Natural killer cell (primary cell): ENCODE data around the gene UBE4A. TPM values are rescaled to one million over a fixed set of nuclear protein-coding genes. Genes with fewer than 3 reads are reported as not detected.

Source experiments
- ATAC-seq, 3 donors: fragments of 150-1000 bp in 2 of 3; fragments of 200-7000 bp in 1 of 3; cut with Tn5 transposase; 1 replicate in 1 of 3; 2 replicates in 2 of 3; pipeline ENCODE4 v1.10.0; 2021; ENCODE audit warnings: mild to moderate bottlenecking in 2 of 3, moderate library complexity in 2 of 3
- DNase-seq, 2 donors: peaks; one replicate each; pipeline versions ENCODE4 v3.0.0 to v3.0.0-alpha.2; 2013 to 2021; ENCODE audit warnings: mixed read lengths in 1 of 2
- H3K27ac ChIP-seq: one replicate; pipeline ENCODE4 v1.5.1; 2013; ENCODE audit warnings: mild to moderate bottlenecking, low read length
- H3K27me3 ChIP-seq: one replicate; pipeline ENCODE4 v1.6.1; 2013; ENCODE audit warnings: low read length; ENCODE audit not compliant: control insufficient read depth, insufficient read depth
- H3K36me3 ChIP-seq: one replicate; pipeline ENCODE4 v1.6.1; 2013; ENCODE audit warnings: low read length; ENCODE audit not compliant: control insufficient read depth, insufficient read depth
- H3K4me1 ChIP-seq: one replicate; pipeline ENCODE4 v1.6.1; 2013; ENCODE audit warnings: low read length; ENCODE audit not compliant: control insufficient read depth, insufficient read depth
- H3K4me3 ChIP-seq: one replicate; pipeline ENCODE4 v1.5.1; 2013; ENCODE audit warnings: low read length
- H3K9me3 ChIP-seq: one replicate; pipeline ENCODE4 v1.6.1; 2013; ENCODE audit warnings: low read length; ENCODE audit not compliant: control insufficient read depth, insufficient read depth
- H3K27ac Mint-ChIP-seq, 2 donors: one replicate each; pipeline ENCODE4 v1.8.0; 2022; ENCODE audit warnings: mild to moderate bottlenecking in 2 of 2, mixed read lengths in 2 of 2, moderate library complexity in 1 of 2
- H3K27me3 Mint-ChIP-seq, 2 donors: one replicate each; pipeline ENCODE4 v1.8.0; 2022; ENCODE audit warnings: low read depth in 2 of 2, mixed read lengths in 2 of 2
- H3K36me3 Mint-ChIP-seq: one replicate; pipeline ENCODE4 v1.8.0; 2022; ENCODE audit warnings: mixed read lengths
- H3K4me1 Mint-ChIP-seq, 2 donors: one replicate each; pipeline ENCODE4 v1.8.0; 2022; ENCODE audit warnings: mixed read lengths in 2 of 2
- H3K4me3 Mint-ChIP-seq: one replicate; pipeline ENCODE4 v1.8.0; 2022; ENCODE audit warnings: mild to moderate bottlenecking, moderate library complexity, mixed read lengths
- H3K9me3 Mint-ChIP-seq, 2 donors: one replicate each; pipeline ENCODE4 v1.8.0; 2022; ENCODE audit warnings: mixed read lengths in 2 of 2
- CTCF ChIP-seq: fragments of 200-600 bp; IDR thresholded peaks from one replicate; pipeline ENCODE4 v1.8.0; 2022; ENCODE audit warnings: antibody characterized with exemption
- WGBS: methylation state at CpG from one replicate; pipeline ENCODE4 v1.1.7; 2013; ENCODE audit warnings: missing lambda C conversion rate; ENCODE audit not compliant: insufficient coverage; 5-methylcytosine and 5-hydroxymethylcytosine counted together
- intact Hi-C: fragments of 100-400 bp; cut with micrococcal nuclease; formaldehyde crosslinking; loops from one replicate; pipeline ENCODE4 v1.14.2; 2022
- total RNA-seq, 4 donors: library from RNA; stranded (reverse); fragments of 120-200 nt in 1 of 4; gene quantifications; one replicate each; pipeline versions ENCODE4 v1.2.3 to v1.2.4, GENCODE V29; 2013 to 2022

UBE4A gene
- total RNA-seq, 3 donors from 2014 or later (not counting 1 experiment from before 2014, with no cell fraction given): 35.1 to 43.9 (median 37.0) TPM

DNA sequence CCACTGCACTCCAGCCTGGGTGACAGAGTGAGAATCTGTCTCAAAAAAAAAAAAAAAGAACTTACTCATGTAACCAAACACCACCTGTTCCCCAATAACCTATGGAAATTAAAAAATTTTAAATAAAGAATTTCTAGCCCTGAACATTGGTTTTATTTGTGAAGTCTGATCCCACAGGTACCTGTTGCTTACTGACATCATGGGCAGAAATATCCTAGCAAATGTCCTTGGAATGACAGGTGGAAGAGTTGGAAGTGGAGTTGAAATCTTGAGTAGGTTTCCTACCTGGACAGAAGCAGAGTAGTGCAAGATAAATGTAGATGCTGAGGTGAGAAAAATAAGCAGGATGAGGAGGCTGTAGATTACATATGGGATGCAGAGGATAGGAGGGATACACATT, 34.1 kb upstream of the UBE4A start:
- DNase-seq: no peak
- peaks cover 8 to 17% of the 10 kb centered on the region in 2 donors for H3K4me1 Mint-ChIP-seq
- Histone ChIP-seq H3K4me3 (no peak overlapping the region), H3K9me3 (no peaks in the 10 kb centered on the region), H3K4me1 (peaks cover 21% of the 10 kb centered on the region), H3K27me3 (no peaks in the 10 kb centered on the region), H3K27ac (no peak overlapping the region), H3K36me3 (no peaks in the 10 kb centered on the region)
- H3K27ac Mint-ChIP-seq: no peak overlapping the region
- no peak overlapping the region for H3K4me3 Mint-ChIP-seq
- no peak for ATAC-seq
- intact Hi-C loops: no loop called here
- H3K36me3 Mint-ChIP-seq: no peaks in the 10 kb centered on the region
- H3K27me3 Mint-ChIP-seq: no peaks in the 10 kb centered on the region
- TF ChIP-seq CTCF: no peak
- peaks cover 0 to 3% of the 10 kb centered on the region in 2 donors for H3K9me3 Mint-ChIP-seq

- TF ChIP-seq CTCF: no peak
- Histone ChIP-seq H3K9me3 (no peaks in the 10 kb centered on the region), H3K27me3 (no peaks in the 10 kb centered on the region), H3K4me3 (no peak overlapping the region), H3K27ac (no peak overlapping the region), H3K36me3 (no peaks in the 10 kb centered on the region), H3K4me1 (no peaks in the 10 kb centered on the region)
- H3K4me1 Mint-ChIP-seq: no peaks in the 10 kb centered on the region
- ATAC-seq (no peak), DNase-seq (no peak)
- H3K36me3 Mint-ChIP-seq: no peaks in the 10 kb centered on the region
- no peaks in the 10 kb centered on the region for H3K9me3 Mint-ChIP-seq
- no peak overlapping the region for H3K4me3 Mint-ChIP-seq
- no peak overlapping the region for H3K27ac Mint-ChIP-seq
- intact Hi-C loops: no loop called here
- H3K27me3 Mint-ChIP-seq: no peaks in the 10 kb centered on the region
Observed at GRCh38 chr11:118328745-118329144, 30.7 kb upstream of the UBE4A start.

DNA sequence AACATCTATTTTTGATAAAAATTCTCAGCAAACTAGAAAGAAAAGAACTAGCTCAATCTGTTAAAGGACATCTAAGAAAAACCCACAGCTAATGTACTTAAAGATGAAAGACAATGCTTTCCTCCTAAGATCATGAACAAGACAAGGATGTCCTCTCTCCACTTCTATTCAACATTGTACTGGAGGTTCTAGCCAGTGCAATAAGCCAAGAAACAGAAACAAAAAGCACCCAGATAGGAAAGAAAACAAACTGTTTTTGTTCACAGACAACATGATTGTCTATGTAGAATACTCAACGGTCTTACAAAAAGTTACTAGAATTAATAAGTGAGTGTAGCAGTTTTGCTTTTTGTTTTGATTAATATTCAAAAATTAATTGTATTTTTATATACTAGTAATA, 24.7 kb upstream of the UBE4A start:
- intact Hi-C loops: no loop called here
- WGBS: no CpG with 5 or more reads among the region's 1 CpG
- H3K36me3 Mint-ChIP-seq: no peaks in the 10 kb centered on the region
- H3K4me1 ChIP-seq: peaks cover 34% of the 10 kb centered on the region
- H3K4me1 Mint-ChIP-seq: peaks cover 32% of the 10 kb centered on the region in 2 donors
- H3K4me3 ChIP-seq: no peak overlapping the region
- H3K36me3 ChIP-seq: no peaks in the 10 kb centered on the region
- H3K9me3 Mint-ChIP-seq: no peaks in the 10 kb centered on the region
- H3K27me3 Mint-ChIP-seq: no peaks in the 10 kb centered on the region
- H3K27ac ChIP-seq: peak overlapping the region; percentile 52
- peak overlapping the region; percentile 49 for H3K4me3 Mint-ChIP-seq
- no peaks in the 10 kb centered on the region for H3K27me3 ChIP-seq
- DNase-seq (peak in 1 of 2 donors; percentile 61), ATAC-seq (peak in 2 of 3 donors; percentile 25 to 51)
- H3K9me3 ChIP-seq: no peaks in the 10 kb centered on the region
- TF ChIP-seq CTCF: no peak
- peak overlapping the region in 1 of 2 donors; percentile 65 for H3K27ac Mint-ChIP-seq

- no peaks in the 10 kb centered on the region for H3K36me3 Mint-ChIP-seq
- Histone ChIP-seq H3K4me1 (peaks cover 41% of the 10 kb centered on the region), H3K4me3 (no peak overlapping the region), H3K27ac (peak overlapping the region; percentile 81), H3K27me3 (no peaks in the 10 kb centered on the region), H3K9me3 (no peaks in the 10 kb centered on the region), H3K36me3 (no peaks in the 10 kb centered on the region)
- ATAC-seq: peak; percentile 75 to 88 (median 85)
- no peaks in the 10 kb centered on the region for H3K9me3 Mint-ChIP-seq
- peak overlapping the region; percentile 82 for H3K4me3 Mint-ChIP-seq
- WGBS: 14% methylated on average over 7 of the region's 7 CpGs
- peaks cover 40 to 42% of the 10 kb centered on the region in 2 donors for H3K4me1 Mint-ChIP-seq
- H3K27ac Mint-ChIP-seq: peak overlapping the region; percentile 95 to 97
- no peaks in the 10 kb centered on the region for H3K27me3 Mint-ChIP-seq
- TF ChIP-seq CTCF: no peak
- DNase-seq: peak; percentile 62 to 96
- intact Hi-C loops: no loop called here
Observed at GRCh38 chr11:118338637-118339061, 20.8 kb upstream of the UBE4A start.
